HG03159 (cell line): ENCODE measurements around the gene SSH3.
A peak's percentile ranks its signal among the peaks of the same experiment; 100 is the strongest.

Source experiments
- ATAC-seq: cut with Tn5 transposase; IDR thresholded peaks from one replicate; pipeline ENCODE4 v1.9.1; 2021; ENCODE audit warnings: mild to moderate bottlenecking, moderate library complexity; ENCODE audit not compliant: unreplicated experiment

Gene SSH3

GRCh38 chr11:67323526-67323925, 20.2 kb downstream of the SSH3 start:
- ATAC-seq: no peak

GRCh38 chr11:67332081-67332691, 28.9 kb downstream of the SSH3 start:
- no peak for ATAC-seq

- ATAC-seq: no peak
Observed at GRCh38 chr11:67337257-67337656, 33.9 kb downstream of the SSH3 start.

GRCh38 chr11:67344264-67344663, 40.9 kb downstream of the SSH3 start:
- ATAC-seq: no peak

- no peak for ATAC-seq
Observed at GRCh38 chr11:67345247-67345919, 42.1 kb downstream of the SSH3 start.

GRCh38 chr11:67345920-67346819, 42.8 kb downstream of the SSH3 start:
- no peak for ATAC-seq

GRCh38 chr11:67347964-67348749, 44.8 kb downstream of the SSH3 start:
- no peak for ATAC-seq

- no peak for ATAC-seq
Observed at GRCh38 chr11:67349036-67349435, 45.7 kb downstream of the SSH3 start.

- ATAC-seq: no peak
Observed at GRCh38 chr11:67349457-67349856, 46.1 kb downstream of the SSH3 start.

- no peak for ATAC-seq
Observed at GRCh38 chr11:67349928-67350465, 46.7 kb downstream of the SSH3 start.

GRCh38 chr11:67351275-67352005, 48.1 kb downstream of the SSH3 start:
- no peak for ATAC-seq

GRCh38 chr11:67352546-67353316, 49.4 kb downstream of the SSH3 start:
- peak; percentile 4 for ATAC-seq

- peak; percentile 71 for ATAC-seq
Observed at GRCh38 chr11:67353317-67354074, 50.2 kb downstream of the SSH3 start, which contains the start of gene POLD4. Gene POLD4 (minus strand): TSS chr11:67353546. CDS start chr11:67353399, 147 bp downstream.

- ATAC-seq: no peak
Observed at GRCh38 chr11:67354075-67355022, 51.0 kb downstream of the SSH3 start.

- no peak for ATAC-seq
Observed at GRCh38 chr11:67355023-67355793, 51.9 kb downstream of the SSH3 start.

- ATAC-seq: no peak
Observed at GRCh38 chr11:67355794-67356386, 52.6 kb downstream of the SSH3 start.
